Suprapubic skin (tissue), 3 donors: Measurements from ENCODE around the gene ARHGEF6.

ENCODE experiments used
- CTCF ChIP-seq, 2 donors: fragments of 200-600 bp in 1 of 2; fragments of 450-650 bp in 1 of 2; sonication (generic) in 1 of 2; IDR thresholded peaks; one replicate each; pipeline ENCODE4 v1.5.1; 2016 to 2019; ENCODE audit warnings: antibody characterized with exemption in 2 of 2, mild to moderate bottlenecking in 1 of 2, moderate library complexity in 1 of 2
- POLR2A ChIP-seq, 2 donors: fragments of 450-650 bp; IDR thresholded peaks; one replicate each; pipeline ENCODE4 v1.6.1; 2017; ENCODE audit warnings: antibody characterized with exemption in 2 of 2, mild to moderate bottlenecking in 2 of 2, moderate library complexity in 2 of 2

GRCh38 chrX:136794080-136794479, 13.3 kb upstream of the ARHGEF6 start:
- TF ChIP-seq CTCF (IDR thresholded peaks at IDR 0.05), result no peak
- TF ChIP-seq POLR2A (IDR thresholded peaks at IDR 0.05), result no peak
